HG03060 (cell line): ENCODE data around the gene ATP6V0A1.
"Not testable (repeated sequence)": the region's sequence is repeated elsewhere in the genome, so short reads cannot be mapped to it uniquely, and the experiment has no call there.

Experiments used
- ATAC-seq: cut with Tn5 transposase; IDR thresholded peaks from one replicate; pipeline ENCODE4 v1.9.1; 2021; ENCODE audit warnings: low read depth, moderate number of reproducible peaks; ENCODE audit not compliant: unreplicated experiment

Gene ATP6V0A1

GRCh38 chr17:42537156-42537805, 78.6 kb downstream of the ATP6V0A1 start:
- ATAC-seq, result no peak

GRCh38 chr17:42537826-42538451, 79.3 kb downstream of the ATP6V0A1 start:
- no peak for ATAC-seq

- ATAC-seq, result no peak
Observed at GRCh38 chr17:42538482-42538881, 79.8 kb downstream of the ATP6V0A1 start.

- ATAC-seq, result not testable (repeated sequence)
Observed at GRCh38 chr17:42540558-42540957, 81.9 kb downstream of the ATP6V0A1 start.

- no peak for ATAC-seq
Observed at GRCh38 chr17:42541041-42541833, 82.6 kb downstream of the ATP6V0A1 start.

GRCh38 chr17:42543190-42544079, 84.8 kb downstream of the ATP6V0A1 start:
- ATAC-seq, result no peak

- no peak for ATAC-seq
Observed at GRCh38 chr17:42544874-42545283, 86.2 kb downstream of the ATP6V0A1 start.

- not testable (repeated sequence) for ATAC-seq
Observed at GRCh38 chr17:42545755-42546505, 87.3 kb downstream of the ATP6V0A1 start.

- no peak for ATAC-seq
Observed at GRCh38 chr17:42547001-42547461, 88.4 kb downstream of the ATP6V0A1 start.

- no peak for ATAC-seq
Observed at GRCh38 chr17:42547698-42548069, 89.0 kb downstream of the ATP6V0A1 start.

GRCh38 chr17:42548070-42548837, 89.6 kb downstream of the ATP6V0A1 start:
- no peak for ATAC-seq

GRCh38 chr17:42548993-42549755, 90.5 kb downstream of the ATP6V0A1 start:
- ATAC-seq, result no peak

- not testable (repeated sequence) for ATAC-seq
Observed at GRCh38 chr17:42552736-42553135, 94.1 kb downstream of the ATP6V0A1 start, which contains the start of gene HSD17B1. HSD17B1 (plus strand) TSS chr17:42552923; CDS start chr17:42552934, 11 bp downstream.

- ATAC-seq, result no peak
Observed at GRCh38 chr17:42553161-42553818, 94.6 kb downstream of the ATP6V0A1 start.

GRCh38 chr17:42553866-42554249, 95.2 kb downstream of the ATP6V0A1 start:
- no peak for ATAC-seq

- peak; percentile 48 for ATAC-seq
Observed at GRCh38 chr17:42554250-42555121, 95.8 kb downstream of the ATP6V0A1 start.
